Neural cell (in vitro differentiated cells): Measurements from ENCODE around the gene SAMD4B. TPM values are rescaled to one million over a fixed set of nuclear protein-coding genes. Genes with fewer than 3 reads are reported as not detected.

Experiments used
- H2AFZ ChIP-seq: fragments of 200-600, 300-800 bp; sonication (generic), shearing (Covaris generic); 2 replicates; pipeline ENCODE4 v1.6.0; 2014; ENCODE audit warnings: low read depth, mild to moderate bottlenecking, antibody characterized with exemption, low read length, moderate library complexity
- H3F3A ChIP-seq: fragments of 200-600 bp; shearing (Covaris generic); 2 replicates; pipeline ENCODE4 v1.6.1; 2016; ENCODE audit warnings: mild to moderate bottlenecking, moderate library complexity, mixed read lengths, antibody characterized with exemption, low read length; ENCODE audit not compliant: insufficient read depth, poor library complexity, severe bottlenecking
- H3K27ac ChIP-seq: fragments of 200-600, 300-800 bp; sonication (generic), shearing (Covaris generic); 2 replicates; pipeline ENCODE4 v1.5.1; 2014; ENCODE audit warnings: mild to moderate bottlenecking, low read length, moderate library complexity
- H3K27me3 ChIP-seq: fragments of 300-800, 200-600 bp; sonication (generic), shearing (Covaris generic); 2 replicates; pipeline ENCODE4 v1.6.0; 2014; ENCODE audit warnings: mild to moderate bottlenecking, low read depth, low read length, moderate library complexity; ENCODE audit not compliant: insufficient read depth
- H3K36me3 ChIP-seq: fragments of 300-800, 200-600 bp; sonication (generic), shearing (Covaris generic); 2 replicates; pipeline ENCODE4 v1.5.1; 2014; ENCODE audit warnings: mild to moderate bottlenecking, antibody characterized with exemption, low read length, moderate library complexity; ENCODE audit not compliant: insufficient read depth
- H3K4me2 ChIP-seq: fragments of 300-800, 200-600 bp; sonication (generic), shearing (Covaris generic); 2 replicates; pipeline ENCODE4 v1.6.0; 2014; ENCODE audit warnings: mild to moderate bottlenecking, low read length
- H3K4me3 ChIP-seq: fragments of 300-800, 200-600 bp; sonication (generic), shearing (Covaris generic); 2 replicates; pipeline ENCODE4 v1.5.1; 2014; ENCODE audit warnings: mild to moderate bottlenecking, low read length, moderate library complexity
- H3K79me2 ChIP-seq: fragments of 200-600 bp; shearing (Covaris generic); replicated peaks from 2 replicates; pipeline ENCODE4 v1.6.0; 2014; ENCODE audit warnings: mild to moderate bottlenecking, low read length, moderate library complexity; ENCODE audit not compliant: insufficient read depth
- H3K9ac ChIP-seq: fragments of 300-800, 200-600 bp; sonication (generic), shearing (Covaris generic); 2 replicates; pipeline ENCODE4 v1.6.1; 2016; ENCODE audit warnings: mild to moderate bottlenecking, low read length, mixed read lengths
- H3K9me2 ChIP-seq: fragments of 200-600 bp; shearing (Covaris generic); 2 replicates; pipeline ENCODE4 v1.6.1; 2016; ENCODE audit warnings: mild to moderate bottlenecking, low read length, mixed read lengths; ENCODE audit not compliant: insufficient read depth
- H3K9me3 ChIP-seq: fragments of 200-600, 300-800 bp; sonication (generic), shearing (Covaris generic); 2 replicates; pipeline ENCODE4 v1.6.1; 2016; ENCODE audit warnings: mild to moderate bottlenecking, mixed run types, low read length, moderate library complexity, mixed read lengths
- H4K20me1 ChIP-seq: fragments of 200-600 bp; shearing (Covaris generic); 2 replicates; pipeline ENCODE4 v1.6.1; 2016; ENCODE audit warnings: mild to moderate bottlenecking, mixed run types; ENCODE audit not compliant: insufficient read depth
- CTCF ChIP-seq: fragments of 450-650 bp; IDR thresholded peaks from 2 replicates; pipeline ENCODE4 v1.5.1; 2014; ENCODE audit warnings: antibody characterized with exemption, mild to moderate bottlenecking, moderate library complexity; ENCODE audit not compliant: poor library complexity, severe bottlenecking
- EP300 ChIP-seq: fragments of 450-650 bp; conservative IDR thresholded peaks from 2 replicates; pipeline ENCODE4 v1.6.1; 2014; ENCODE audit warnings: antibody characterized with exemption, mild to moderate bottlenecking, moderate library complexity; ENCODE audit not compliant: poor library complexity, severe bottlenecking
- EZH2 ChIP-seq: fragments of 200-600, 300-800 bp; shearing (Covaris generic), sonication (generic); IDR thresholded peaks from 2 replicates; pipeline ENCODE4 v1.6.1; 2014; ENCODE audit warnings: antibody characterized with exemption, low read length, borderline replicate concordance, mild to moderate bottlenecking; ENCODE audit not compliant: insufficient read depth, poor library complexity, severe bottlenecking
- MXI1 ChIP-seq: fragments of 450-650 bp; conservative IDR thresholded peaks from 2 replicates; pipeline ENCODE4 v1.6.1; 2014; ENCODE audit warnings: antibody characterized with exemption, mild to moderate bottlenecking; ENCODE audit not compliant: poor library complexity, severe bottlenecking
- POLR2AphosphoS5 ChIP-seq: IDR thresholded peaks from 2 replicates; pipeline ENCODE4 v1.6.1; 2012
- RAD21 ChIP-seq: fragments of 450-650 bp; conservative IDR thresholded peaks from 2 replicates; pipeline ENCODE4 v1.6.1; 2014; ENCODE audit warnings: antibody characterized with exemption, mild to moderate bottlenecking, moderate library complexity
- REST ChIP-seq: IDR thresholded peaks from 2 replicates; pipeline ENCODE4 v1.6.1; 2012; ENCODE audit warnings: borderline replicate concordance
- SMC3 ChIP-seq: fragments of 450-650 bp; conservative IDR thresholded peaks from 2 replicates; pipeline ENCODE4 v1.6.1; 2014; ENCODE audit warnings: antibody characterized with exemption, mild to moderate bottlenecking, moderate library complexity; ENCODE audit not compliant: poor library complexity
- TAF1 ChIP-seq: IDR thresholded peaks from 2 replicates; pipeline ENCODE4 v1.6.1; 2012; ENCODE audit warnings: low read depth
- polyA plus RNA-seq: library from polyadenylated mRNA; depleted of rRNA; stranded (reverse); fragments of >200 nt; gene quantifications from 2 replicates; pipeline ENCODE4 v1.2.3, GENCODE V29; 2014

Gene SAMD4B
- polyA plus RNA-seq, 1 donor from 2014 or later: 19.3 TPM

GRCh38 chr19:39297931-39298634, 44.1 kb upstream of the SAMD4B start:
- Histone ChIP-seq H3K36me3 (no peaks in the 10 kb centered on the region), H3F3A (no peaks in the 10 kb centered on the region), H4K20me1 (no peaks in the 10 kb centered on the region), H3K79me2 (no peaks in the 10 kb centered on the region), H3K9ac (no peak overlapping the region), H3K4me3 (no peak overlapping the region), H3K4me2 (no peak overlapping the region), H3K27me3 (peaks cover 4% of the 10 kb centered on the region), H3K9me3 (no peaks in the 10 kb centered on the region), H3K9me2 (no peaks in the 10 kb centered on the region), H3K27ac (no peak overlapping the region), H2AFZ (no peak overlapping the region)
- TF ChIP-seq SMC3: no peak
- no peak for TF ChIP-seq POLR2AphosphoS5
- TF ChIP-seq TAF1: no peak
- TF ChIP-seq RAD21: no peak
- no peak for TF ChIP-seq MXI1
- TF ChIP-seq CTCF: no peak
- TF ChIP-seq EZH2: no peak
- no peak for TF ChIP-seq EP300
- no peak for TF ChIP-seq REST

GRCh38 chr19:39299404-39299803, 42.8 kb upstream of the SAMD4B start:
- Histone ChIP-seq H3K9ac (no peak overlapping the region), H3K27me3 (peaks cover under 1% of the 10 kb centered on the region), H2AFZ (no peak overlapping the region), H3K4me3 (no peak overlapping the region), H3K36me3 (no peaks in the 10 kb centered on the region), H3K9me3 (no peaks in the 10 kb centered on the region), H4K20me1 (no peaks in the 10 kb centered on the region), H3K79me2 (no peaks in the 10 kb centered on the region), H3K9me2 (no peaks in the 10 kb centered on the region), H3K4me2 (no peak overlapping the region), H3F3A (no peaks in the 10 kb centered on the region), H3K27ac (no peak overlapping the region)
- TF ChIP-seq SMC3 (no peak), POLR2AphosphoS5 (no peak), MXI1 (no peak), EZH2 (no peak), REST (no peak), RAD21 (no peak), CTCF (no peak), EP300 (no peak), TAF1 (no peak)
